Measurements from ENCODE around the gene BCL7B. TPM values are rescaled to one million over a fixed set of nuclear protein-coding genes. Genes with fewer than 3 reads are reported as not detected.
"Not testable (repeated sequence)": the region's sequence is repeated elsewhere in the genome, so short reads cannot be mapped to it uniquely, and the experiment has no call there.

BCL7B gene
- total and polyA plus RNA-seq, 10 donors, result 40.1 to 79.2 (median 58.2) TPM

DNA sequence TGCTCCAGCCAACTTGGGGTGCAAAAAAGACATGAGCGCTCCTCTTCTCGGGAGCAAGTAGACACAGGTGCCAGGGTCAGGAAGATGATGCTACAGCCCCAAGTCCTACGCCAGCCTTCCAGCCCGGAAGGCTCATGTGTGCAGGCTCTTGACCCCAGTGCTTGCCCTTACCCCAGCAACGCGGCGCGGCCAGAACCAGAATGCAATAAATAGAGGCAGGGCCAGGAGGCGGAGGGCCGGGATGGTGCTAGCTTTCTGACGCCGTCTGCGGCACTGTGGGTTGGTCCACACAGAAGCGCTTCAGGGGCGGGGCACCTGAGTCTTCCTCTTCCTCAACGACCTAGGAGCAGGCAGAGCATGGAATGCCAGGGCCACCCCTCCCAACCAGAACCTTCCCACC, 20.4 kb downstream of the BCL7B start:
- intact Hi-C loops (cut with DNase I; ENCODE audit: low total_unique reads), result no loop called here
- no peak overlapping the region for H3K27ac ChIP-seq
- H3K4me3 ChIP-seq, result no peak overlapping the region
- H3K36me3 ChIP-seq, result peaks cover 15 to 99% (median 70%) of the 10 kb centered on the region in 6 donors
- H3K9me3 ChIP-seq, result no peaks in the 10 kb centered on the region
- TF ChIP-seq, protein P1, sequence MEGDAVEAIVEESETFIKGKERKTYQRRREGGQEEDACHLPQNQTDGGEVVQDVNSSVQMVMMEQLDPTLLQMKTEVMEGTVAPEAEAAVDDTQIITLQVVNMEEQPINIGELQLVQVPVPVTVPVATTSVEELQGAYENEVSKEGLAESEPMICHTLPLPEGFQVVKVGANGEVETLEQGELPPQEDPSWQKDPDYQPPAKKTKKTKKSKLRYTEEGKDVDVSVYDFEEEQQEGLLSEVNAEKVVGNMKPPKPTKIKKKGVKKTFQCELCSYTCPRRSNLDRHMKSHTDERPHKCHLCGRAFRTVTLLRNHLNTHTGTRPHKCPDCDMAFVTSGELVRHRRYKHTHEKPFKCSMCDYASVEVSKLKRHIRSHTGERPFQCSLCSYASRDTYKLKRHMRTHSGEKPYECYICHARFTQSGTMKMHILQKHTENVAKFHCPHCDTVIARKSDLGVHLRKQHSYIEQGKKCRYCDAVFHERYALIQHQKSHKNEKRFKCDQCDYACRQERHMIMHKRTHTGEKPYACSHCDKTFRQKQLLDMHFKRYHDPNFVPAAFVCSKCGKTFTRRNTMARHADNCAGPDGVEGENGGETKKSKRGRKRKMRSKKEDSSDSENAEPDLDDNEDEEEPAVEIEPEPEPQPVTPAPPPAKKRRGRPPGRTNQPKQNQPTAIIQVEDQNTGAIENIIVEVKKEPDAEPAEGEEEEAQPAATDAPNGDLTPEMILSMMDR (IDR thresholded peaks at IDR 0.05 in 8 of 11, conservative IDR thresholded peaks at IDR 0.05 in 3 of 11), result no peak
- peak in 1 of 3 donors; percentile 6 for TF ChIP-seq POLR2AphosphoS5 (IDR thresholded peaks at IDR 0.05)
- H3K4me1 ChIP-seq, result no peaks in the 10 kb centered on the region
- DNase-seq, result no peak
- 90 to 96% (median 93%) methylated on average over 10 to 16 of the region's 16 CpGs for WGBS, 5 donors
- no peaks in the 10 kb centered on the region for H3K27me3 ChIP-seq (replicated peaks in 1 of 7)

DNA sequence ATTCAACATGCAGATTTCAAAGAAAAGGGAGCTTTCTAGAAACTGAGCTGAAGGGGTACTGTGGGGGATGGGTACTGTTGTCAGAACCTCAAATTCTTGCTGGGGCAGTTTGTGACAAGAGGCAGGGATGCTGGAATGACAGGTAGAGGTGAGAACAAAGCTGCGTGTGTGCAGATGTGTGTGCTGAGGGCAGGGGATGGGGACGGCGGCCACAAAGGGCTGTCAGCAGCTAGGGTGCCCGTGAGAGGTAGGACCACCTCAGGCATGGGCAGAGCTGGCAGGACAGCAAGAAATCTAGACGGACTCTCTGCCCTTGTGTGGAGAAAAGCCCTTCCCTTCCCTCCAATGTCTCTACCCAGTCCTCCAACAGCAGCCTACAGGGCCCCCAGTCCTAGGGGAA, 21.0 kb downstream of the BCL7B start:
- Histone ChIP-seq H3K4me1 (no peaks in the 10 kb centered on the region), H3K27ac (no peak overlapping the region), H3K9me3 (no peaks in the 10 kb centered on the region), H3K36me3 (peaks cover 15 to 97% (median 64%) of the 10 kb centered on the region in 6 donors), H3K4me3 (no peak overlapping the region), H3K27me3 (replicated peaks in 1 of 7) (no peaks in the 10 kb centered on the region)
- intact Hi-C loops (cut with DNase I; ENCODE audit: low total_unique reads), result no loop called here
- WGBS, 5 donors, result 82 to 92% (median 90%) methylated on average over 5 of the region's 5 CpGs
- no peak for DNase-seq
- no peak for TF ChIP-seq POLR2A (IDR thresholded peaks at IDR 0.05)
- TF ChIP-seq POLR2AphosphoS5 (IDR thresholded peaks at IDR 0.05), result no peak
- TF ChIP-seq, protein P1 (IDR thresholded peaks at IDR 0.05 in 8 of 11, conservative IDR thresholded peaks at IDR 0.05 in 3 of 11), result no peak

DNA sequence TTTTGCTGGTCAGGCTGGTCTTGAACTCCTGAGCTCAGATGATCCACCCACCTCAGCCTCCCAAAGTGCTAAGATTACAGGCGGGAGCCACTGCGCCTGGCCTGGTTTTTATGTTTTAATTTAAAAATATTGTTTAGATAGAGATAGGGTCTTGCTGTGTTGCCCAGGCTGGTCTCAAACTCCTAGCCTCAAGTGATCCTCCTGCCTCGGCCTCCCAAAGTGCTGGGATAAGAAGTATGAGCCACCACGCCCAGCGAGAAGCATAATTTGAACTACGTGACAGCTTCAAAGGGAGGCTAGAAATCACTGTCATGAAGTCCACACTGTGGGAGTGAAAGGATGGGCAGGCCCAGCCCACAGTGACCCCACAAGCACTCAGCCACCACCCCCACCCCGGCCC, 21.6 kb downstream of the BCL7B start:
- H3K4me1 ChIP-seq; H3K9me3 ChIP-seq; DNase-seq; H3K4me3 ChIP-seq; intact Hi-C loops (cut with DNase I; ENCODE audit: low total_unique reads); H3K27ac ChIP-seq; H3K27me3 ChIP-seq (replicated peaks in 1 of 7): not testable (repeated sequence)
- WGBS, 5 donors, result 86 to 97% (median 96%) methylated on average over 7 of the region's 7 CpGs
- peaks cover 15 to 92% (median 58%) of the 10 kb centered on the region in 6 donors for H3K36me3 ChIP-seq

DNA sequence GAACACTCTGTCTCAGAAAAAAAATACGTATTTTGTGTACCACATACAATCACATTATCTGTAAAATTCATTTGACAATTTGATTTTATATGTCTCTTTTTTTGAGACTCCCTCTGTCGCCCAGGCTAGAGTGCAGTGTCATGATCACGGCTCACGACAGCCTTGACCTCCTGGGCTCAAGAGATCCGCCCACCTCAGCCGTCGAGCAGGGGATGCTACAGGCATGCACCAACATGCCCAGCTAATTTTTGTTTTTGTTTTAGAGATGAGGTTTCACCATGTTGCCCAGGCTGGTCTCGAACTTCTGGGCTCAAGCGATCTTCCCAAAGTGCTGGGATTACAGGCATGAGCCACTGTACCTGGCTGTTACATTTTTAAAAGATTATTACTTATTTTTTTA, 23.7 kb downstream of the BCL7B start:
- no peak for DNase-seq
- WGBS, 5 donors, result 82 to 92% (median 86%) methylated on average over 9 of the region's 9 CpGs
- intact Hi-C loops (cut with DNase I; ENCODE audit: low total_unique reads), result no loop called here

More for the DNA sequence above, 23.7 kb downstream of the BCL7B start:
- no peaks in the 10 kb centered on the region for H3K9me3 ChIP-seq
- no peaks in the 10 kb centered on the region for H3K27me3 ChIP-seq (replicated peaks in 1 of 7)
- no peak overlapping the region for H3K27ac ChIP-seq
- H3K4me1 ChIP-seq, result no peaks in the 10 kb centered on the region
- H3K4me3 ChIP-seq, result no peak overlapping the region
- peaks cover 11 to 70% (median 36%) of the 10 kb centered on the region in 6 donors for H3K36me3 ChIP-seq
- TF ChIP-seq POLR2A (IDR thresholded peaks at IDR 0.05) (no peak), POLR2AphosphoS5 (IDR thresholded peaks at IDR 0.05) (no peak)
- TF ChIP-seq, protein P1 (IDR thresholded peaks at IDR 0.05 in 8 of 11, conservative IDR thresholded peaks at IDR 0.05 in 3 of 11), result no peak

Data from spleen (tissue), 11 donors.